K562 (cell line): ENCODE measurements around the gene COL7A1. TPM values are rescaled to one million over a fixed set of nuclear protein-coding genes. Genes with fewer than 3 reads are reported as not detected.

Source experiments
- ATF1 ChIP-seq, 2 experiments: fragments of 450-650 bp in 1 of 2; IDR thresholded peaks; 2 replicates each; pipeline ENCODE4 v1.6.1; 2016; ENCODE audit warnings: missing compliant biosample characterization in 1 of 2, missing genetic modification characterization in 1 of 2
- BMI1 ChIP-seq: fragments of 150-350 bp; IDR thresholded peaks from 2 replicates; pipeline ENCODE4 v1.6.1; 2014; ENCODE audit warnings: low read length
- CHCHD3 ChIP-seq: fragments of 250-450 bp; sonication (Bioruptor Pico); IDR thresholded peaks from 2 replicates; pipeline ENCODE4 v2.1.2; 2022; ENCODE audit warnings: mild to moderate bottlenecking
- CHD2 ChIP-seq: IDR thresholded peaks from 2 replicates; pipeline ENCODE4 v1.6.1; 2011; ENCODE audit warnings: low read depth, low read length
- DPF2 ChIP-seq: fragments of 450-650 bp; IDR thresholded peaks from 2 replicates; pipeline ENCODE4 v1.6.1; 2016
- HDGF ChIP-seq: fragments of 450-650 bp; IDR thresholded peaks from 2 replicates; pipeline ENCODE4 v1.6.1; 2016
- HSF4 ChIP-seq: fragments of 250-450 bp; sonication (Bioruptor Pico); IDR thresholded peaks from 2 replicates; pipeline ENCODE4 v2.1.2; 2022; ENCODE audit warnings: mild to moderate bottlenecking, moderate library complexity, borderline replicate concordance
- KDM1A ChIP-seq, 2 experiments: fragments of 450-650 bp; IDR thresholded peaks; 2 replicates each; pipeline ENCODE4 v1.6.1; 2016; ENCODE audit warnings: mild to moderate bottlenecking in 2 of 2
- KDM2B ChIP-seq: fragments of 250-450 bp; sonication (Bioruptor Pico); IDR thresholded peaks from 2 replicates; pipeline ENCODE4 v1.8.0; 2021; ENCODE audit warnings: mild to moderate bottlenecking, moderate library complexity
- KHSRP ChIP-seq: fragments of 450-650 bp; IDR thresholded peaks from 2 replicates; pipeline ENCODE4 v1.6.1; 2017
- NELFE ChIP-seq: IDR thresholded peaks from 2 replicates; pipeline ENCODE4 v1.6.1; 2011; ENCODE audit warnings: mild to moderate bottlenecking; ENCODE audit not compliant: insufficient read depth, insufficient read length
- NFE2 ChIP-seq: IDR thresholded peaks from 2 replicates; pipeline ENCODE4 v1.6.1; 2014; ENCODE audit warnings: antibody characterized with exemption, low read depth
- POU5F1 ChIP-seq: fragments of 150-350 bp; IDR thresholded peaks from 2 replicates; pipeline ENCODE4 v1.6.1; 2014; ENCODE audit warnings: borderline replicate concordance, low read length, low read depth, mild to moderate bottlenecking; ENCODE audit not compliant: partially characterized antibody
- RAD21 ChIP-seq, 2 experiments: fragments of 250-450 bp in 1 of 2; fragments of 450-650 bp in 1 of 2; sonication (Bioruptor Pico) in 1 of 2; formaldehyde crosslinking in 1 of 2; IDR thresholded peaks in 1 of 2; conservative IDR thresholded peaks in 1 of 2; 2 replicates each; pipeline versions ENCODE4 v1.4.0 to v1.8.0; 2020 to 2022; ENCODE audit warnings: mild to moderate bottlenecking in 2 of 2, moderate library complexity in 1 of 2
- SMARCE1 ChIP-seq: fragments of 450-650 bp; IDR thresholded peaks from 2 replicates; pipeline ENCODE4 v1.7.1; 2016; ENCODE audit warnings: mild to moderate bottlenecking
- XRCC5 ChIP-seq: fragments of 200-400 bp; formaldehyde crosslinking; IDR thresholded peaks from 2 replicates; pipeline ENCODE4 v1.6.1; 2017; ENCODE audit warnings: low read depth, mild to moderate bottlenecking, low read length
- ZFP1 ChIP-seq: fragments of 450-650 bp; formaldehyde crosslinking; IDR thresholded peaks from 2 replicates; pipeline ENCODE4 v1.4.0; 2020; ENCODE audit warnings: mild to moderate bottlenecking, mixed read lengths
- ZNF184 ChIP-seq: sonication (generic); formaldehyde crosslinking; IDR thresholded peaks from 2 replicates; pipeline ENCODE4 v1.5.0; 2020; ENCODE audit warnings: missing genetic modification reagents
- polyA plus RNA-seq, 8 experiments: library from polyadenylated mRNA; depleted of rRNA in 4 of 8; stranded (reverse) in 5 of 8; unstranded in 3 of 8; fragments of >200 nt; fragmentation: Nextera tagmentation in 2 of 8; fragmentation: Illumina TruSeq in 1 of 8; extraction: Ambion mirVana in 2 of 8; extraction: Trizol in 1 of 8; gene quantifications; 2 replicates each; pipeline versions ENCODE4 v1.2.1 to v1.2.3, GENCODE V29; 2011 to 2014; ENCODE audit warnings: inconsistent platforms in 1 of 8, missing spikeins in 1 of 8
- total RNA-seq, 7 experiments: library from RNA; depleted of rRNA in 6 of 7; stranded (reverse); fragments of >200 nt in 6 of 7; fragmentation: Illumina TruSeq in 2 of 7; extraction: Trizol in 2 of 7; gene quantifications; 2 replicates each; pipeline versions ENCODE4 v1.2.1 to v1.2.3, GENCODE V29; 2011 to 2021; ENCODE audit warnings: low replicate concordance in 1 of 7
- TF ChIP-seq, protein P1 (sequence below): IDR thresholded peaks from 2 replicates; pipeline ENCODE4 v1.6.1; 2014; ENCODE audit warnings: antibody characterized with exemption
- TF ChIP-seq, protein P2 (sequence below): sonication (generic); formaldehyde crosslinking; IDR thresholded peaks from 2 replicates; pipeline ENCODE4 v1.8.0; 2022; ENCODE audit warnings: missing genetic modification reagents, mild to moderate bottlenecking, moderate library complexity, borderline replicate concordance
- TF ChIP-seq, protein P3 (sequence below), 2 experiments: fragments of 450-650 bp in 1 of 2; sonication (generic) in 1 of 2; formaldehyde crosslinking in 1 of 2; IDR thresholded peaks in 1 of 2; conservative IDR thresholded peaks in 1 of 2; 2 replicates each; pipeline versions ENCODE4 v1.6.1 to v1.8.1; 2016 to 2023; ENCODE audit warnings: mild to moderate bottlenecking in 2 of 2, moderate library complexity in 2 of 2, inconsistent platforms in 1 of 2, missing genetic modification reagents in 1 of 2
- TF ChIP-seq, protein P4 (sequence below): sonication (generic); formaldehyde crosslinking; IDR thresholded peaks from 2 replicates; pipeline ENCODE4 v1.8.1; 2023; ENCODE audit warnings: mild to moderate bottlenecking, missing genetic modification reagents
- TF ChIP-seq, protein P5 (sequence below): sonication (generic); formaldehyde crosslinking; IDR thresholded peaks from 2 replicates; pipeline ENCODE4 v1.8.1; 2022; ENCODE audit warnings: missing genetic modification reagents

COL7A1 gene
- total and polyA plus RNA-seq, 9 of the 15 experiments (the other 6 are each of a cell fraction or from before 2014, with no cell fraction given): 0.09 to 0.66 (median 0.35) TPM; not detected in 3

DNA sequence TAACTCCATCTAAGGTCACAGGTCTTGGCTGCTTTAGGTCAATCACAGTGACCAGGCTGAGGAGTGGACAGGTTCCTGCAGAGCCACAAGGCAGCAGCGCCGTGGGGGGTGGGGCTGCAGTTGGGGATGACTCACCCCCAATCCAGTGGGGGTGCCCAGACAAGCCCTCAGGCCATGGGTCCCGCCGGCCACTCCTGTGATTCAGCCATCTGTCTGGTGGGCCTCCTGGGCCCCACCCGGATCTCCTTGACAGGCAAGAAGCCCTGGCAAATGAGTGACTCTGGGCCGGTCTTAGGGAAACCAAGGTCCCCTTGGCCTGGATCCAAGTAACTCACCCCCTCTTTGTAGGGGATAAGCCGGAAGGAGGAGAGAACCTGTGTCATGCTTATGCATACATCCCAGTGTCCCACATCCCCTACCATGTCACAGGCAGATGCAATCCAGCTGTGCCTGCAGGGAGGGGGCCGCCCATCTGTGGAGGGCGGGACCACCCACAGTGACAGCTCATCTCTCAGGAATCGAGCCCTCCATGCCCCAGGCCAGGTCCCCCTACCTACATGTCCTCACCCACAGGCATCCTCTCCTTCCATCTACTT, 495 bp upstream of the COL7A1 start (continued):
- TF ChIP-seq, protein P1, sequence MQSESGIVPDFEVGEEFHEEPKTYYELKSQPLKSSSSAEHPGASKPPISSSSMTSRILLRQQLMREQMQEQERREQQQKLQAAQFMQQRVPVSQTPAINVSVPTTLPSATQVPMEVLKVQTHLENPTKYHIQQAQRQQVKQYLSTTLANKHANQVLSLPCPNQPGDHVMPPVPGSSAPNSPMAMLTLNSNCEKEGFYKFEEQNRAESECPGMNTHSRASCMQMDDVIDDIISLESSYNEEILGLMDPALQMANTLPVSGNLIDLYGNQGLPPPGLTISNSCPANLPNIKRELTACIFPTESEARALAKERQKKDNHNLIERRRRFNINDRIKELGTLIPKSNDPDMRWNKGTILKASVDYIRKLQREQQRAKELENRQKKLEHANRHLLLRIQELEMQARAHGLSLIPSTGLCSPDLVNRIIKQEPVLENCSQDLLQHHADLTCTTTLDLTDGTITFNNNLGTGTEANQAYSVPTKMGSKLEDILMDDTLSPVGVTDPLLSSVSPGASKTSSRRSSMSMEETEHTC: no peak
- TF ChIP-seq CHD2 (no peak), NFE2 (peak; percentile 4; the same call in 1 of the 2 replicates), RAD21 (CRISPR knock-in tag; conservative IDR thresholded peaks at IDR 0.05 in 1 of 2, IDR thresholded peaks at IDR 0.05 in 1 of 2) (no peak), POU5F1 (no peak), ZFP1 (CRISPR knock-in tag) (no peak), NELFE (no peak), ZNF184 (CRISPR knock-in tag) (no peak), CHCHD3 (CRISPR knock-in tag) (no peak), KHSRP (no peak), HDGF (no peak), KDM2B (CRISPR knock-in tag) (no peak), ATF1 (CRISPR knock-in tag; IDR thresholded peaks at IDR 0.05) (no peak), ATF1 (tag; IDR thresholded peaks at IDR 0.05) (no peak), SMARCE1 (0 out of 2 replicates have a peak, but pooled peaks have one; percentile 16), HSF4 (CRISPR knock-in tag) (no peak), BMI1 (no peak), XRCC5 (no peak), DPF2 (peak; percentile 60), KDM1A (IDR thresholded peaks at IDR 0.05) (peak; percentile 39 to 46; a peak in 2 of 4 replicates)
- TF ChIP-seq, protein P2, sequence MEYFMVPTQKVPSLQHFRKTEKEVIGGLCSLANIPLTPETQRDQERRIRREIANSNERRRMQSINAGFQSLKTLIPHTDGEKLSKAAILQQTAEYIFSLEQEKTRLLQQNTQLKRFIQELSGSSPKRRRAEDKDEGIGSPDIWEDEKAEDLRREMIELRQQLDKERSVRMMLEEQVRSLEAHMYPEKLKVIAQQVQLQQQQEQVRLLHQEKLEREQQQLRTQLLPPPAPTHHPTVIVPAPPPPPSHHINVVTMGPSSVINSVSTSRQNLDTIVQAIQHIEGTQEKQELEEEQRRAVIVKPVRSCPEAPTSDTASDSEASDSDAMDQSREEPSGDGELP: peak; percentile 43; the same call in 1 of the 2 replicates
- TF ChIP-seq, protein P3, sequence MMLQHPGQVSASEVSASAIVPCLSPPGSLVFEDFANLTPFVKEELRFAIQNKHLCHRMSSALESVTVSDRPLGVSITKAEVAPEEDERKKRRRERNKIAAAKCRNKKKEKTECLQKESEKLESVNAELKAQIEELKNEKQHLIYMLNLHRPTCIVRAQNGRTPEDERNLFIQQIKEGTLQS (IDR thresholded peaks at IDR 0.05): peak; percentile 93
- TF ChIP-seq, protein P3 (CRISPR knock-in tag; conservative IDR thresholded peaks at IDR 0.05): no peak
- TF ChIP-seq, protein P4, sequence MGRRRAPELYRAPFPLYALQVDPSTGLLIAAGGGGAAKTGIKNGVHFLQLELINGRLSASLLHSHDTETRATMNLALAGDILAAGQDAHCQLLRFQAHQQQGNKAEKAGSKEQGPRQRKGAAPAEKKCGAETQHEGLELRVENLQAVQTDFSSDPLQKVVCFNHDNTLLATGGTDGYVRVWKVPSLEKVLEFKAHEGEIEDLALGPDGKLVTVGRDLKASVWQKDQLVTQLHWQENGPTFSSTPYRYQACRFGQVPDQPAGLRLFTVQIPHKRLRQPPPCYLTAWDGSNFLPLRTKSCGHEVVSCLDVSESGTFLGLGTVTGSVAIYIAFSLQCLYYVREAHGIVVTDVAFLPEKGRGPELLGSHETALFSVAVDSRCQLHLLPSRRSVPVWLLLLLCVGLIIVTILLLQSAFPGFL (CRISPR knock-in tag): no peak
- TF ChIP-seq, protein P5, sequence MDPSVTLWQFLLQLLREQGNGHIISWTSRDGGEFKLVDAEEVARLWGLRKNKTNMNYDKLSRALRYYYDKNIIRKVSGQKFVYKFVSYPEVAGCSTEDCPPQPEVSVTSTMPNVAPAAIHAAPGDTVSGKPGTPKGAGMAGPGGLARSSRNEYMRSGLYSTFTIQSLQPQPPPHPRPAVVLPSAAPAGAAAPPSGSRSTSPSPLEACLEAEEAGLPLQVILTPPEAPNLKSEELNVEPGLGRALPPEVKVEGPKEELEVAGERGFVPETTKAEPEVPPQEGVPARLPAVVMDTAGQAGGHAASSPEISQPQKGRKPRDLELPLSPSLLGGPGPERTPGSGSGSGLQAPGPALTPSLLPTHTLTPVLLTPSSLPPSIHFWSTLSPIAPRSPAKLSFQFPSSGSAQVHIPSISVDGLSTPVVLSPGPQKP (CRISPR knock-in tag): no peak
